Measurements from ENCODE around the gene PIK3R1.

DNA sequence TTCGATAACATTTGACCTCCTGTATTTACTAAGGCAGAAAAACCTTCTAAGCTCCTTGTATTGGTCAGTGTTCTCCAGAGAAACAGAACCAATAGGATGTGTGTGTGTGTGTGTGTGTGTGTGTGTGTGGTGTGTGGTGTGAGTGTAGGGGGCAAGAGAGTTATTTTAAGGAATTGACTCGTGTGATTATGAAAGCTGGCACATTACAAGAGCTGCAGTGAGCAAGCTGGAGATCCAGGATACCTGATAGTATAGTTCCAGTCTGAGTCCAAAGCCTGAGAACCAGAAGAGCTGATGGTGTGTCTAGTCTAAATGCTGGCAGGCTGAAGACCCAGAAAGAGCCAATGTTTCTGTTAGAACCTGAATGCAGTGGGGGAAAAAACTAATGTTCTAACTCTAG lies 21.2 kb upstream of the PIK3R1 start:
- TF ChIP-seq, protein P1, sequence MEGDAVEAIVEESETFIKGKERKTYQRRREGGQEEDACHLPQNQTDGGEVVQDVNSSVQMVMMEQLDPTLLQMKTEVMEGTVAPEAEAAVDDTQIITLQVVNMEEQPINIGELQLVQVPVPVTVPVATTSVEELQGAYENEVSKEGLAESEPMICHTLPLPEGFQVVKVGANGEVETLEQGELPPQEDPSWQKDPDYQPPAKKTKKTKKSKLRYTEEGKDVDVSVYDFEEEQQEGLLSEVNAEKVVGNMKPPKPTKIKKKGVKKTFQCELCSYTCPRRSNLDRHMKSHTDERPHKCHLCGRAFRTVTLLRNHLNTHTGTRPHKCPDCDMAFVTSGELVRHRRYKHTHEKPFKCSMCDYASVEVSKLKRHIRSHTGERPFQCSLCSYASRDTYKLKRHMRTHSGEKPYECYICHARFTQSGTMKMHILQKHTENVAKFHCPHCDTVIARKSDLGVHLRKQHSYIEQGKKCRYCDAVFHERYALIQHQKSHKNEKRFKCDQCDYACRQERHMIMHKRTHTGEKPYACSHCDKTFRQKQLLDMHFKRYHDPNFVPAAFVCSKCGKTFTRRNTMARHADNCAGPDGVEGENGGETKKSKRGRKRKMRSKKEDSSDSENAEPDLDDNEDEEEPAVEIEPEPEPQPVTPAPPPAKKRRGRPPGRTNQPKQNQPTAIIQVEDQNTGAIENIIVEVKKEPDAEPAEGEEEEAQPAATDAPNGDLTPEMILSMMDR (conservative IDR thresholded peaks at IDR 0.05) = no peak
- TF ChIP-seq ZFX (IDR thresholded peaks at IDR 0.05) = no peak
